GM06990 (cell line): ENCODE results near the gene RSRP1.

Experiments
- DNase-seq: peaks from one replicate; pipeline ENCODE4 v3.0.0-alpha.2; 2011; ENCODE audit not compliant: insufficient read length; ENCODE audit errors: extremely low read depth
- H3K27me3 ChIP-seq: replicated peaks from 2 replicates; pipeline ENCODE4 v1.6.0; 2011; ENCODE audit warnings: low read length; ENCODE audit not compliant: control insufficient read depth, insufficient read depth
- H3K36me3 ChIP-seq: 2 replicates; pipeline ENCODE4 v1.5.1; 2011; ENCODE audit warnings: low read length; ENCODE audit not compliant: control insufficient read depth, insufficient read depth
- H3K4me3 ChIP-seq: replicated peaks from 2 replicates; pipeline ENCODE4 v1.5.1; 2011; ENCODE audit warnings: low read depth, mild to moderate bottlenecking, control low read depth, low read length
- TF ChIP-seq, protein P1 (sequence below): IDR thresholded peaks from 2 replicates; pipeline ENCODE4 v1.5.1; 2011; ENCODE audit warnings: low read length, control low read depth, mild to moderate bottlenecking, inconsistent platforms; ENCODE audit not compliant: insufficient read depth, poor library complexity, severe bottlenecking

Gene RSRP1

DNA sequence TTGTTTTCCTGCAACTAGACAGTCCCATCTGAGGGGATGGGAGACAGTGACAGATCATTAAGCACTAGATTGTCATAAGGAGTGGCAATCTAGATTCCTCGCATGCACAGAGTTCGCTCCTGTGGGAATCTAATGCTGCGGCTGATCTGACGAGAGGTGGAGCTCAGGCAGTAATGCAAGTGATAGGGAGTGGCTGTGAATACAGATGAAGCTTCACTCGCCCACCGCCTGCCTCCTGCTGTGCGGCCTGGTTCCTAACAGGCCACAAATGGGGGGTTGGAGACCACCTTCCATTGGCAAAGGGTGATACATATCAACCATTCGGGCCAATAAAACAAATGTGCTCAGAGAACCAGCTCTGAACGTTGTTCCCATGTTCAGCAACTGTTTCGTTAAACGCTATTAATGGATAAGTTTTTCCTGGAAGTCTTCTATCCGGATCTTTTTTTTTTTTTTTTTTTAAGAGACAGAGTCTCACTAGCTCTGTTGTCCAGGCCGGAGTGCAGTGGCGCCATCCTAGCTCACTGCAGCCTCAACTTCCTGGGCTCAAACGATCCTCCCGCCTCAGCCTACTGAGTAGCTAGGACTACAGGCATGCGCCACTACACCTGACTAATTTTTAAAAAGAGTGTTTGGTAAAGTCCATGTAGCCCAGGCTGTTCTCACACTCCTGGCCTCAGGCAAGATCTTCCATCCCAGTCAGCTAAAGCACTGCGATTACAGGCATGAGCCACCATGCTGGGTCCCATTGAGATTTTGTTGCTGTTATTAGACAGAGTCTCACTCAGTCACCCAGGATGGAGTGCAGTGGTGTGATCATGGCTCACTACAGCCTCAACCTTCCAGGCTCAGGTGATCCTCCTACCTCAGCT lies 8.7 kb upstream of the RSRP1 start:
- no peaks in the 10 kb centered on the region for H3K27me3 ChIP-seq
- DNase-seq: no peak
- H3K4me3 ChIP-seq: no peak overlapping the region
- TF ChIP-seq, protein P1, sequence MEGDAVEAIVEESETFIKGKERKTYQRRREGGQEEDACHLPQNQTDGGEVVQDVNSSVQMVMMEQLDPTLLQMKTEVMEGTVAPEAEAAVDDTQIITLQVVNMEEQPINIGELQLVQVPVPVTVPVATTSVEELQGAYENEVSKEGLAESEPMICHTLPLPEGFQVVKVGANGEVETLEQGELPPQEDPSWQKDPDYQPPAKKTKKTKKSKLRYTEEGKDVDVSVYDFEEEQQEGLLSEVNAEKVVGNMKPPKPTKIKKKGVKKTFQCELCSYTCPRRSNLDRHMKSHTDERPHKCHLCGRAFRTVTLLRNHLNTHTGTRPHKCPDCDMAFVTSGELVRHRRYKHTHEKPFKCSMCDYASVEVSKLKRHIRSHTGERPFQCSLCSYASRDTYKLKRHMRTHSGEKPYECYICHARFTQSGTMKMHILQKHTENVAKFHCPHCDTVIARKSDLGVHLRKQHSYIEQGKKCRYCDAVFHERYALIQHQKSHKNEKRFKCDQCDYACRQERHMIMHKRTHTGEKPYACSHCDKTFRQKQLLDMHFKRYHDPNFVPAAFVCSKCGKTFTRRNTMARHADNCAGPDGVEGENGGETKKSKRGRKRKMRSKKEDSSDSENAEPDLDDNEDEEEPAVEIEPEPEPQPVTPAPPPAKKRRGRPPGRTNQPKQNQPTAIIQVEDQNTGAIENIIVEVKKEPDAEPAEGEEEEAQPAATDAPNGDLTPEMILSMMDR: no peak
- no peaks in the 10 kb centered on the region for H3K36me3 ChIP-seq

DNA sequence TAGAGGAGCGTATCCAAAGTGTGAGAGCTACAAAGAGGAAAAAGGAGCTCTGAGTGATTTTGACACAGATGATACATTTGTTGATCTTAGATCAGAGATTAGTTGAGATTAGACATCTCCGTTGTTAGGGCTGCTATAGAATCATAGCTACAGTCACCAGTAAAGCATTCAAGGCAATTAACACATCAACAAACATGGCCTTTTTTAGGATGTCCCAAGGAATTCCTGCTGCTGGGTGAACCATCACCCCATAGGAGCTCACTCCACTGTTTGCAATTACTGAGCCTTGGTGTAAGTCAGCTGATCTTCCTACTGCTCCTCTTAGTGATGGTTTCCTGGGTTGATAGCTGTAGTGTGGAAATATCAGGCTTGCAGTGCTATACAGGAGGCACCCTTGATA lies 6.7 kb upstream of the RSRP1 start:
- TF ChIP-seq, protein P1: no peak
- H3K36me3 ChIP-seq: no peaks in the 10 kb centered on the region
- DNase-seq: no peak
- H3K27me3 ChIP-seq: no peaks in the 10 kb centered on the region
- no peak overlapping the region for H3K4me3 ChIP-seq

DNA sequence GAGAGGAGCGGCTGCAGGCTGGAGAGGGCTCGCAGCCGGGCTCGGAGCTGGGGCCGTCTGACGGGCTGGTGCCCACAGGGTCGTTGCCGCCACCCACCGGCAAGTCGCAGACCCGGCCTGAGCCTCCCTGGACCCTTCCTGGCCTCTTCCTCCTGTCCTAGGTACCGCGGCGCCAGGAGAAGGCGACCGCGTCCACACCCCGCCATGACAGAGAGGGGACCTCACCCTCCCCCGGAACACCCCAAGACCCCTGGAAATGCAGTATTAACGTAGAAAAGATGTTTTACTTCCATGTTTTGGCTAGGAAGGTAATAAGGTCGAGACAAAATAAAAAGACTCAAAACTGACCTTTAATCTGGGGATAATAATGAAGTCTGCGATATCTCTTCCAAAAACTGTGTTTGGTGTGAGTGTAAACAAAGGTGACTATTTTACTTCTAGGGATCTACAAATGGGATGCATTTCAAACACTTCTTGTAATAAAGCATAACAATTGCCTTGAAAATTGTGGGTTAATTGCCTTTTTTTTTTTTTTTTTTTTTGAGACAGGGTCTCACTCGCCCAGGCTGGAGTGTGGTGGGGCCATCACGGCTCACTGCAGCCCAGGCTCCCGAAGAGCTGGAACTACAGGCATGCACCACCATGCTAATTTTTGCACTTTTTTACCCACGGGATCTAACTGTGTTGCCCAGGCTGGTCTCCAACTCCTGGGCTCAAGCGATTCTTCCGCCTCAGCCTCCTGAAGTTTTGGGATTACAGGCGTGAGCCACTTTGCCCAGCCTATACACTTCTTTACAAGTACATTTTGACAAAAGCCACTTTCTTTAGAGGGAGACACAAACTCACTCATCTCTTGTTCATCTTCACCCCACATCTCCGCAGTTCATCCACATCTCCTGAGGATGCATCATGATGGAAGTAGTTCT lies 838 bp upstream of the RSRP1 start:
- TF ChIP-seq, protein P1: peak; percentile 45
- H3K36me3 ChIP-seq: peaks cover 6% of the 10 kb centered on the region
- no peaks in the 10 kb centered on the region for H3K27me3 ChIP-seq
- no peak for DNase-seq
- H3K4me3 ChIP-seq: peak overlapping the region; percentile 88

- H3K4me3 ChIP-seq: peak overlapping the region; percentile 88
- peaks cover 10% of the 10 kb centered on the region for H3K36me3 ChIP-seq
- TF ChIP-seq, protein P1: peak; percentile 1
- H3K27me3 ChIP-seq: no peaks in the 10 kb centered on the region
- DNase-seq: no peak
Observed at GRCh38 chr1:25246600-25247023, 642 bp downstream of the RSRP1 start.

- peak overlapping the region; percentile 88 for H3K4me3 ChIP-seq
- H3K27me3 ChIP-seq: no peaks in the 10 kb centered on the region
- TF ChIP-seq, protein P1: no peak
- DNase-seq: no peak
- peaks cover 10% of the 10 kb centered on the region for H3K36me3 ChIP-seq
Observed at GRCh38 chr1:25245809-25246599, 1.2 kb downstream of the RSRP1 start.
